HG02588 (cell line): ENCODE measurements around the gene HOXB7.

ENCODE experiments used
- ATAC-seq: cut with Tn5 transposase; IDR thresholded peaks from one replicate; pipeline ENCODE4 v1.9.1; 2021; ENCODE audit warnings: mild to moderate bottlenecking, moderate library complexity; ENCODE audit not compliant: unreplicated experiment

The HOXB7 gene

GRCh38 chr17:48583708-48584222 is 27.1 kb downstream of the HOXB7 start:
- no peak for ATAC-seq

- no peak for ATAC-seq
Observed at GRCh38 chr17:48582750-48583069, 28.1 kb downstream of the HOXB7 start.

- no peak for ATAC-seq
Observed at GRCh38 chr17:48579760-48580554, 30.9 kb downstream of the HOXB7 start.

- no peak for ATAC-seq
Observed at GRCh38 chr17:48579471-48579759, 31.4 kb downstream of the HOXB7 start.

- ATAC-seq: peak; percentile 34
Observed at GRCh38 chr17:48578616-48579470, 32.0 kb downstream of the HOXB7 start.

GRCh38 chr17:48577946-48578615 is 32.7 kb downstream of the HOXB7 start, which contains the start of gene HOXB4:
HOXB4 (minus strand) TSS chr17:48578350; CDS start chr17:48578319, 31 bp downstream.
- ATAC-seq: peak; percentile 54

GRCh38 chr17:48577330-48577945 is 33.4 kb downstream of the HOXB7 start:
- peak; percentile 12 for ATAC-seq

- ATAC-seq: no peak
Observed at GRCh38 chr17:48576479-48577309, 34.1 kb downstream of the HOXB7 start.

- no peak for ATAC-seq
Observed at GRCh38 chr17:48575673-48576478, 34.9 kb downstream of the HOXB7 start.

- no peak for ATAC-seq
Observed at GRCh38 chr17:48575066-48575582, 35.7 kb downstream of the HOXB7 start.

GRCh38 chr17:48574505-48575065 is 36.2 kb downstream of the HOXB7 start:
- ATAC-seq: no peak

GRCh38 chr17:48571826-48572417 is 38.9 kb downstream of the HOXB7 start:
- no peak for ATAC-seq

- ATAC-seq: no peak
Observed at GRCh38 chr17:48571024-48571818, 39.6 kb downstream of the HOXB7 start.

- no peak for ATAC-seq
Observed at GRCh38 chr17:48570325-48571023, 40.3 kb downstream of the HOXB7 start.

GRCh38 chr17:48569674-48570324 is 41.0 kb downstream of the HOXB7 start:
- ATAC-seq: no peak

- ATAC-seq: no peak
Observed at GRCh38 chr17:48569240-48569582, 41.6 kb downstream of the HOXB7 start.
